Thyroid gland (tissue), 4 donors: ENCODE data around the gene SYT1.

Source experiments
- POLR2A ChIP-seq, 2 donors: fragments of 450-650 bp; IDR thresholded peaks; one replicate each; pipeline ENCODE4 v1.6.1; 2017; ENCODE audit warnings: antibody characterized with exemption in 2 of 2, mild to moderate bottlenecking in 2 of 2, moderate library complexity in 1 of 2
- TF ChIP-seq, protein P1 (sequence below), 6 experiments: fragments of 200-600 bp in 3 of 6; fragments of 450-650 bp in 3 of 6; sonication (generic) in 3 of 6; IDR thresholded peaks; one replicate each; pipeline ENCODE4 v1.5.1; 2016 to 2019; ENCODE audit warnings: antibody characterized with exemption in 6 of 6, mild to moderate bottlenecking in 2 of 6, inconsistent platforms in 1 of 6, moderate library complexity in 1 of 6

DNA sequence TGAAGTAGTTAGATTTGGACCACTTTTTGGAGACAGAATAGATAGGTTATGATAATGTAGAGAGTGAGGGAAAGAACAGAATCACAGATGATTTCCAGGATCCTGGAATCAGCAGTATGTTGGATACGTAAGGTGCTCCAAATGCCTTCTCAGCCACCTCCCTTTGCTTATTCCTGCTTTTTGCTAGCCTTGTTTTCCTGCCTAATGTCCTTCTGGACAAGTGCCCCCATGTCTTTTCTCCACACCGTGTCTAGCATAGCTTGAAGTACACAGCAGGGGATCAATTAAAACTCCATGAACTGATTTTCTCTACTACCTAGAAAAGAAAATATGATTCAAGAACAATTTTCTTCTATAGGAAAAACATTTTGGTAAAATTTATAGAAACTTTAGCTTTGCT is 144.0 kb downstream of the SYT1 start:
- TF ChIP-seq, protein P1, sequence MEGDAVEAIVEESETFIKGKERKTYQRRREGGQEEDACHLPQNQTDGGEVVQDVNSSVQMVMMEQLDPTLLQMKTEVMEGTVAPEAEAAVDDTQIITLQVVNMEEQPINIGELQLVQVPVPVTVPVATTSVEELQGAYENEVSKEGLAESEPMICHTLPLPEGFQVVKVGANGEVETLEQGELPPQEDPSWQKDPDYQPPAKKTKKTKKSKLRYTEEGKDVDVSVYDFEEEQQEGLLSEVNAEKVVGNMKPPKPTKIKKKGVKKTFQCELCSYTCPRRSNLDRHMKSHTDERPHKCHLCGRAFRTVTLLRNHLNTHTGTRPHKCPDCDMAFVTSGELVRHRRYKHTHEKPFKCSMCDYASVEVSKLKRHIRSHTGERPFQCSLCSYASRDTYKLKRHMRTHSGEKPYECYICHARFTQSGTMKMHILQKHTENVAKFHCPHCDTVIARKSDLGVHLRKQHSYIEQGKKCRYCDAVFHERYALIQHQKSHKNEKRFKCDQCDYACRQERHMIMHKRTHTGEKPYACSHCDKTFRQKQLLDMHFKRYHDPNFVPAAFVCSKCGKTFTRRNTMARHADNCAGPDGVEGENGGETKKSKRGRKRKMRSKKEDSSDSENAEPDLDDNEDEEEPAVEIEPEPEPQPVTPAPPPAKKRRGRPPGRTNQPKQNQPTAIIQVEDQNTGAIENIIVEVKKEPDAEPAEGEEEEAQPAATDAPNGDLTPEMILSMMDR (IDR thresholded peaks at IDR 0.05) = no peak
- no peak for TF ChIP-seq POLR2A (IDR thresholded peaks at IDR 0.05)
